Measurements from ENCODE around the gene LMOD1.
"Not testable (repeated sequence)": the region's sequence is repeated elsewhere in the genome, so short reads cannot be mapped to it uniquely, and the experiment has no call there.

LMOD1 gene

DNA sequence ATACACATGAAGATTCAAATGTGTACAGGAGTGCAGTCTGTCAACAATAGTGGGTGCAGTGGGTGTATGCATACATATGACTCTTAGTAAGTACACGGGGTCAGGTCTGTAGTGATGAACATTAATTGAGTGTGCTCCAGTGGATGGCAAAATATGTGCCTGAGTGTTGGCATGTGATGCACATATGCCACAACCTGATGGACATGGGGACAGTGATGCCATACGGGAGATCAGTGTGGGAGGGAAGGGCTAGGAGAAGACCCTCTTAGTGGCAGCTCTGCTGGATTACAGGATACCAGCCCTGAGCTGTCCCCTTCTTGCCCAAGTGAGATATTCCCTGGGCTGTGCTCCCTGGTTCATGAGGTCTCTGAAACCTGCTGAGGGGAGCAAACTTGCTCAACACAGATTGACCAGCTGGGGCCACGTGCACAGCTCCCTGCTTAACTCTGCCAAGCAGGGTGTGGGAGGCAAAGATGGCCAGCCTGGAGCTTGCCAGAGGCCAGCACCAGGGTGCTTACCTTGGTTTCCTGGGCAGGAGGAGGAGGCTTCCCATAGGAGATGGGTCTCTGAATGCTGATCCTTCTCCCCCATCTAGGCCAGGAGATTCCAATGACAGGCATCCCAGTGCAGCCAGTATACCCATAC is 55.4 kb downstream of the LMOD1 start:
- no peak for DNase-seq

GRCh38 chr1:201890223-201890622 is 56.1 kb downstream of the LMOD1 start:
- DNase-seq: no peak

GRCh38 chr1:201889090-201889968 is 57.0 kb downstream of the LMOD1 start:
- DNase-seq: no peak

GRCh38 chr1:201888282-201889089 is 57.9 kb downstream of the LMOD1 start, which contains the start of gene SHISA4:
Gene SHISA4 (plus strand): TSS chr1:201888898. CDS start chr1:201888995, 97 bp downstream.
- DNase-seq: peak; percentile 9

- no peak for DNase-seq
These were observed 59.1 kb downstream of the LMOD1 start for GRCh38 chr1:201887116-201887866.

GRCh38 chr1:201886103-201886885 is 60.1 kb downstream of the LMOD1 start:
- no peak for DNase-seq

GRCh38 chr1:201885531-201886075 is 60.7 kb downstream of the LMOD1 start:
- no peak for DNase-seq

DNA sequence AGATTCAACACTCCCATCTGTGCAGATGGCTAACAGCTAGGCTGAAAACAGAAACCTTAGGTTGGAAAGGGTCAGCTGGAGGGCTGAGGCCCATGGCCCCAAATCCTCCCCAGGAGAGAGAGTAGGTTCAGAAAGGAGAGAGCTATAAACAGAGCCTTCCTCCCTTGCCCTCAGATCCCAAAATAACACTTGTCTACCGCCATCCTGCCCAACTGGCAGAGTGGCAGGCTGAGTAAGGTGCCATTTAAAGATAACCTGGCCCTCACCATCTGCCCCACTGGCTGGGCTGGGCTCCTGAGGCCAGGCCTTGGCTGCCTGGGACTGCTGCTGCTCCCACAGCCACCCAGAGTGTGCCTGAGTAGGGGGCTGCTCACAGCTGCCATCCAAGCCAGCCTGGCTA is 61.9 kb downstream of the LMOD1 start:
- no peak for DNase-seq

- no peak for DNase-seq
These were observed 62.6 kb downstream of the LMOD1 start for GRCh38 chr1:201883786-201884185.

- DNase-seq: no peak
These were observed 63.1 kb downstream of the LMOD1 start for GRCh38 chr1:201883266-201883665.

DNA sequence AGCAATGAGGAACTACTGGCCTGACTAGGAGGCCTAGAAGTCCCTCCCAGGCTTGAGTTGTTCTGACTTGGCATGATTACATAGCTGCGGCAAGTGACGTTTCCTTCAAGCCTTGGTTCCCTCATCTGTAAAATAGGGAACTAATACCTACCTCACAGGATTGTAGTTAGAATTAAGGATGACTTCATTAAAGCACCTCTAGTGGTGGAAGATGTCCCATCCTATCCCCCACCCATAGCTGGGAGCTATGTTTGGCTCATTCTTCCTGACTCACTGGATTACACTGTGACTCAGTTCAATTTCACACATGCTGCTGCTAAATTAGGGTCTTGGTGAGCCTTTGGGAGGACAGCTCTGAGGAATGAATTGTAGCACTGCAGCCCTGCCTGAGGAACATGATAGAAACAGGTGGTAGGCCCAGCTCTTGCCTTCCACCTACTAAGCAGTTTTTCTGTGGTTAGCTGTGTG is 63.6 kb downstream of the LMOD1 start:
- peak; percentile 4 for DNase-seq

DNA sequence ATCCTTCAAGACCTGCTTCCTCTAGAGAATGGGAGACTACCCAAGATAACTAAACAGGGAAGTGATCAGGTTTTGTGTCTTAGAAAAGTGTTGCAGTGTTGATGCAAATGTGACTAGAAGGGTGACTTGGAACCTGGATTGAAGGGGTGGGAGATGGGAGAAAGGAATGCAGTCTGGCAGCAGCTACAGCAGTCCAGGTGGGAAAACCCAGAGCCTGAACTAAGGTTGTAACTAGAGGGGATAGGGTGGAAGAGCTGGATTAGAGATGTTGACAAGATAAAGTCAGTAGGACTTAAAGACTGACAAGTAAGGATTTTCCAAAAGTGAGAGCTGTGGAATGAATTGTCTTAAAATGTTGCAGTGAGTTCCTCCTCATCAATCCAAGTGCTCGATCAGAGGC is 64.7 kb downstream of the LMOD1 start:
- DNase-seq: no peak

DNA sequence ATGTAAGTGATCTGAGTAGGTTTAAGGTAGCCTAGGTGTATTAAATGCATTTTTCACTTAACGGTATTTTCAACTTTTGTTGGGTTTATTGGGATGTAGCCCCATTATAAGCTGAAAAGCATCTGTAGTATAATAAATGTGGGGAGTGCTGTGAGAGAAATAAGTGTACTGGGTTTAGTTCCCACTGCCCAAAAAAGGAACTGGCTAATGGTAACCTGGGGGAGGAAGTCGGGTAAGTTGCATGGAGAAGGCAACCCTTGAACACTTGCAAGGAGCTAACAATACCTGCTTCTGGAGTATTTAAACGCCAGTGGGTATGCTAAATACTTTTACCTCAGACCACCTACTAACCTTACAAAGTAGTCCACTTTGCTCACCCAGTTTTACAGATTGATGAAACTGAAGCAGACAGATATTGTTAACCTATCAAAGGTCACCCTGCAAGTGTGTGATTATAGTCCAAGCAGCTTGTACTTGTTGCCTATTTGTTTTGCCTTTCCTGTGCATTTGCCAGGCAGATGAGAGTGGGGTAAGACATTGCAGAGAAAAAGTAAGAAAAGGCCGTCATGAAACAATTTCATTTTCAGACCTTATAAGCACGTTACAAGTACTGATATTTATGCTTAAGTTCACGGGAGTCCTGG is 65.3 kb downstream of the LMOD1 start:
- no peak for DNase-seq

- DNase-seq: peak; percentile 24
These were observed 68.4 kb downstream of the LMOD1 start for GRCh38 chr1:201877877-201878401.

GRCh38 chr1:201876148-201876818 is 70.1 kb downstream of the LMOD1 start:
- DNase-seq: no peak

GRCh38 chr1:201874672-201875071 is 71.7 kb downstream of the LMOD1 start:
- no peak for DNase-seq

DNA sequence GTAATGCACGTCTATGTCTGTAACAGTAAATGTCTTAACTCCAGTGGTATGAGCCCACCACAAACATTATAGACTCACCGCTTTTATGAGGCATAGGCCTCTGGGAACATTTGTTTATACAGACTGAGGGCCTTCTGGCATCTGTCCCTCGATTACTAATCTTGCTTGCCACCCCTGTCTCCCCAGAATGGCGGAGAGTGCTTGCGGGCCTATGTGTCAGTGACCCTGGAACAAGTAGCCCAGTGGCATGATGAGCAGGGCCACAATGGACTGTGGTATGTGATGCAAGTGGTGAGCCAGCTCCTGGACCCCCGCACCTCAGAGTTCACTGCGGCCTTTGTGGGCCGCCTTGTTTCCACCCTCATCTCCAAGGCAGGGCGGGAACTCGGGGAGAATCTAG is 76.0 kb downstream of the LMOD1 start:
- DNase-seq: no peak

DNA sequence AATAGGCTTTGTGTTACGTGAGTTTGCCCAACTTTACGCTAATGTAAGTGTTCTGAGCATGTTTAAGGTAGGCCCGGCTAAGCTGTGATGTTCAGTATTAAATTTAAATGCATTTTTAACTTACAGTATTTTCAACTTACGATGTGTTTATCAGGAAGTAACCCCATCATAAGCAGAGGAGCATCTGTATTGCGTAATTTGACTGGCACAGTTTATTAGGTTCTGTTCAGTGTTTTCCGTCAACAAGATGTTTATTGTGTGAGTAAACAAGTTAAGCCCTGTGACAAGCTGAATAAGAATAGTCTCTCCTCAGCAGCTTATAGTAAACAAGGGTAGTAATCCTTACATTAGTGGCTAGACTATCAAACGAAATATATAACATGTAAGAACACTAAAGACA is 84.9 kb downstream of the LMOD1 start:
- no peak for DNase-seq

GRCh38 chr1:201859424-201859823 is 86.9 kb downstream of the LMOD1 start:
- DNase-seq: no peak

GRCh38 chr1:201856722-201857121 is 89.6 kb downstream of the LMOD1 start:
- not testable (repeated sequence) for DNase-seq
